Vagina (tissue), 2 donors: ENCODE results near the gene MMP24OS.

ENCODE experiments used
- CTCF ChIP-seq, 3 experiments: fragments of 450-650 bp in 2 of 3; fragments of 200-600 bp in 1 of 3; sonication (generic) in 1 of 3; IDR thresholded peaks; one replicate each; pipeline ENCODE4 v1.5.1; 2017 to 2019; ENCODE audit warnings: antibody characterized with exemption in 3 of 3, mild to moderate bottlenecking in 2 of 3, moderate library complexity in 2 of 3
- POLR2A ChIP-seq, 2 donors: fragments of 450-650 bp; IDR thresholded peaks; one replicate each; pipeline ENCODE4 v1.6.1; 2017; ENCODE audit warnings: antibody characterized with exemption in 2 of 2, mild to moderate bottlenecking in 2 of 2, moderate library complexity in 2 of 2
- POLR2AphosphoS5 ChIP-seq, 2 donors: sonication (generic); formaldehyde crosslinking; IDR thresholded peaks; one replicate each; pipeline ENCODE4 v1.9.0; 2017; ENCODE audit warnings: antibody characterized with exemption in 2 of 2, mild to moderate bottlenecking in 2 of 2, low read depth in 1 of 2; ENCODE audit not compliant: insufficient read depth in 1 of 2

- no peak for TF ChIP-seq CTCF (IDR thresholded peaks at IDR 0.05)
- no peak for TF ChIP-seq POLR2A (IDR thresholded peaks at IDR 0.05)
- no peak for TF ChIP-seq POLR2AphosphoS5 (IDR thresholded peaks at IDR 0.05; ENCODE audit: insufficient read depth in 1 of 2, low read depth in 1 of 2)
These were observed 23.4 kb downstream of the MMP24OS start for GRCh38 chr20:35254448-35254999.
